ENCODE data around the gene HOXB8.

DNA sequence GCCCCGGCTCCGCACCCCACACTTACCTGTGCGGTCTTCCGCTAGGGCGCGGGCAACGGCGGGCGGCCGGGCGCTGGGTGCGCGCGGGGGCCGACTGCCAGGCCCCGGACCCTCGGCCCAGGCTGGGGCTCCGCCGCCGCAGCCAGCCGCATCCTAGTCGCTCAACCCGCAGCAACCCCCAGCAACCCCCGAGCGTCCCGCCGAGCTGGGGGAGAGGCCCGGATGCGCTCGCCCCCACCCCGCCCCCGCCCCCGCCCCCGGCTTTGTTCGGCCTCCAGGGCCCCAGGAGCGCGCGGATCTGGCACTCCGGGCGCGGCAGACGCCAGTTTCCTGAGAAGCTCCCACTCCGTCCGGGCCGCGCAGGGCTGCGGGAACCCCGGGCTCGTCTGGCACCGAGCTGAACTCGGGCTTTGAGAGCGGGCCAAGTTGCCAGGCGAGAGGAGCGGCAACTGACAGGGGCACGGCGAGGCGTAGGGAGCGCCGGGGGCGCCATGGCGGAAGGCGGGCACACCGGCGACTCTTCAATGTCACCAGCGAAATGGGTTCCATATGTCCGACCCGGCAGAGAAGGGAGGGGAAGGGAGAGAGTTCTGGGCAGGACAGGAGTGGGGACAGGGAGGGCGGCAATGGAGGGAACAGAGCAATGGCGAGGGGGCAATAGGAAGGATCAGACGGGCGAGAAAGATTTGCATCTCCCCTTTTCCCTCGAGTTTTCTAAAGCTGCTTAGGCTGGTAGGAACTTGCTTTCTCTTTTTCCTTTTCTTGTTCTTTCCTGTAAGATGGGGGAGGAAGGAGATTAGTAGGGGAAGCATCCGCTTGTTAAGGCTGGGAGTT lies 50.7 kb downstream of the HOXB8 start:
- peak in 2 of 3 donors; percentile 58 to 72 for TF ChIP-seq POLR2AphosphoS5 (IDR thresholded peaks at IDR 0.05)
- no peak for TF ChIP-seq CTCF (IDR thresholded peaks at IDR 0.05 in 8 of 11, conservative IDR thresholded peaks at IDR 0.05 in 3 of 11)
- TF ChIP-seq POLR2A (IDR thresholded peaks at IDR 0.05) = no peak
